ENCODE data around the gene PRR15. TPM values are rescaled to one million over a fixed set of nuclear protein-coding genes. Genes with fewer than 3 reads are reported as not detected.

PRR15 gene
- total and polyA plus RNA-seq, 2 of the 8 experiments (the other 6 are each of a cell fraction or from before 2014, with no cell fraction given), result 4.9 to 7.9 TPM

DNA sequence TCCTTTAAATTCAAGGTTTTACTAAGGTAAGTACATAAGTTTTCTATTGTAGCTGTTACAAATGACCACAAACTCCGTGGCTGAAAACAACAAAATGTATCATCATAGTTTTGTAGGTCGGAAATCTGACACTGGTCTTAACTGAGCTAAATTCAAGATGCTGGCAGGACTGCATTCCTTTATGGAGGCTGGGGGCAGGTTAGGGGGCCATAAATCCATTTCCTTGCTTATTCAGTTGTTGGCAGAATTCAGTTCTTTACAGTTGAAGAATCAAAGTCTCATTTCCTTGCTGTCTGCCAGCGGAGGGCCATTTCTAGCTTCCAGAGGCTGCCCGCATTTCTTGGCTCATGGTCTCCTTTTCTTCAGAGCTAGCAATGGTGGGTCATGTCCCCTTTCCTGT, 11.2 kb upstream of the PRR15 start:
- Histone ChIP-seq H3K27ac (ENCODE audit: low read depth, low read length) (no peak overlapping the region), H3K9ac (replicated peaks in 1 of 4; ENCODE audit: extremely low read depth in 1 of 4, low read depth in 3 of 4, low read length in 3 of 4) (no peak overlapping the region), H2BK120ac (replicated peaks; ENCODE audit: low read depth, low read length) (no peak overlapping the region), H3K4me2 (ENCODE audit: insufficient read depth in 1 of 2, low read depth in 2 of 2, low read length in 2 of 2) (no peak overlapping the region), H3K23ac (ENCODE audit: insufficient read length) (no peak overlapping the region), H4K91ac (replicated peaks; ENCODE audit: insufficient read length, low read length) (no peak overlapping the region), H2AK5ac (ENCODE audit: low read depth, low read length) (no peak overlapping the region), H3K9me3 (ENCODE audit: insufficient read depth in 2 of 2, low read depth in 1 of 2, low read length in 1 of 2) (no peaks in the 10 kb centered on the region), H2AFZ (ENCODE audit: low read length) (no peak overlapping the region), H3K23me2 (ENCODE audit: low read depth, low read length) (no peaks in the 10 kb centered on the region), H3K14ac (ENCODE audit: insufficient read length) (no peak overlapping the region), H3K18ac (ENCODE audit: extremely low read depth, low read length) (no peak overlapping the region), H2BK12ac (ENCODE audit: low read depth, low read length) (no peak overlapping the region), H3K79me2 (ENCODE audit: control insufficient read depth in 1 of 2, insufficient read depth in 2 of 2, low read length in 2 of 2) (no peaks in the 10 kb centered on the region), H3K27me3 (replicated peaks in 1 of 4; ENCODE audit: control insufficient read depth in 3 of 4, extremely low read depth in 1 of 4, insufficient read depth in 3 of 4, low read length in 3 of 4) (no peaks in the 10 kb centered on the region), H4K5ac (ENCODE audit: insufficient read length, low read depth, low read length) (no peak overlapping the region), H4K20me1 (replicated peaks in 1 of 2; ENCODE audit: control insufficient read depth in 1 of 2, insufficient read depth in 2 of 2, low read length in 2 of 2) (no peaks in the 10 kb centered on the region), H3K4me1 (replicated peaks in 1 of 4; ENCODE audit: control insufficient read depth in 3 of 4, insufficient read depth in 4 of 4, low read length in 3 of 4) (peaks cover 0 to 5% (median 5%) of the 10 kb centered on the region in 4 experiments; a peak in 4 of 7 replicates), H2BK20ac (ENCODE audit: low read length) (no peak overlapping the region), H3K36me3 (ENCODE audit: control insufficient read depth in 2 of 4, insufficient read depth in 4 of 4, low read length in 3 of 4) (no peaks in the 10 kb centered on the region), H3K4me3 (ENCODE audit: extremely low read depth in 1 of 4, insufficient read depth in 2 of 4, low read depth in 3 of 4, low read length in 4 of 4) (no peak overlapping the region), H3K56ac (replicated peaks; ENCODE audit: insufficient read length, low read depth, low read length) (no peak overlapping the region), H3K79me1 (ENCODE audit: low read depth, low read length) (no peaks in the 10 kb centered on the region), H3K4ac (replicated peaks; ENCODE audit: insufficient read length, low read depth, low read length) (no peak overlapping the region), H2BK5ac (ENCODE audit: low read depth, low read length) (no peak overlapping the region), H4K8ac (ENCODE audit: extremely low read depth, insufficient read depth, low read length) (no peak overlapping the region), H2BK15ac (ENCODE audit: low read length) (no peak overlapping the region)
- DNase-seq (ENCODE audit: low read depth in 1 of 2, low spot score in 2 of 2) (no peak), FAIRE-seq (peak; percentile 50)
- TF ChIP-seq RFX5 (IDR thresholded peaks at IDR 0.05; ENCODE audit: borderline replicate concordance, low read depth, low read length) (no peak), MAFK (IDR thresholded peaks at IDR 0.05; ENCODE audit: low read depth, low read length) (no peak), SAP30 (IDR thresholded peaks at IDR 0.05; ENCODE audit: insufficient read depth, insufficient replicate concordance, low read length) (no peak), RNF2 (IDR thresholded peaks at IDR 0.05; ENCODE audit: borderline replicate concordance, low read depth, low read length, missing control alignments, poor library complexity, severe bottlenecking) (no peak), SP2 (IDR thresholded peaks at IDR 0.05; ENCODE audit: low read length) (no peak), POU5F1 (IDR thresholded peaks at IDR 0.05; ENCODE audit: low read depth, low read length) (no peak), SIRT6 (IDR thresholded peaks at IDR 0.05; ENCODE audit: low read length) (no peak), EGR1 (IDR thresholded peaks at IDR 0.05; ENCODE audit: borderline replicate concordance, low read depth, low read length) (no peak)
- TF ChIP-seq, protein P1, sequence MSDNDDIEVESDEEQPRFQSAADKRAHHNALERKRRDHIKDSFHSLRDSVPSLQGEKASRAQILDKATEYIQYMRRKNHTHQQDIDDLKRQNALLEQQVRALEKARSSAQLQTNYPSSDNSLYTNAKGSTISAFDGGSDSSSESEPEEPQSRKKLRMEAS (IDR thresholded peaks at IDR 0.05), result no peak
- ChIA-PET CTCF (ENCODE audit: partially characterized antibody) (interaction anchor here (1.0 to 1.6 kb wide), 3 partner anchors 14 to 36 kb away, joined by 3 to 6 read pairs (median 3); no protein-coding TSS in a partner anchor), POLR2A (ENCODE audit: partially characterized antibody) (interaction anchor here (1.1 to 1.6 kb wide), 2 partner anchors 8 to 129 kb away, joined by 3 to 4 read pairs; no protein-coding TSS in a partner anchor)
- WGBS, 2 experiments (ENCODE audit: extremely low coverage in 1 of 2, insufficient coverage in 1 of 2, insufficient read length in 1 of 2, insufficient replicate concordance in 2 of 2, low coverage in 1 of 2, low lambda C conversion rate in 2 of 2, missing lambda C conversion rate in 1 of 2), result 87% methylated on average over 4 of the region's 4 CpGs; no CpG with 5 or more reads in 1 of the 2 experiments

All from H1 (cell line).